ENCODE data around the gene CBX4. TPM values are rescaled to one million over a fixed set of nuclear protein-coding genes. Genes with fewer than 3 reads are reported as not detected.

CBX4 gene
- total and polyA plus RNA-seq, 3 donors from 2014 or later: 11.5 to 35.9 (median 23.5) TPM

- DNase-seq: peak; percentile 59
- Histone ChIP-seq H3K4me3 (no peak overlapping the region), H3K36me3 (ENCODE audit: low read depth, missing control alignments) (no peaks in the 10 kb centered on the region), H3K27ac (peak overlapping the region; percentile 40 to 78), H3K27me3 (peaks cover 4% of the 10 kb centered on the region), H3K9me3 (no peaks in the 10 kb centered on the region), H3K4me1 (peaks cover 19% of the 10 kb centered on the region)
- 3 to 7% methylated on average over 7 of the region's 7 CpGs for WGBS, 2 donors
- TF ChIP-seq POLR2A (IDR thresholded peaks at IDR 0.05): no peak
- TF ChIP-seq CTCF (IDR thresholded peaks at IDR 0.05): no peak
- intact Hi-C loops (cut with DNase I; ENCODE audit: low total_unique reads): no loop called here
Observed at GRCh38 chr17:79845601-79845949, 6.3 kb upstream of the CBX4 start.

- intact Hi-C loops (cut with DNase I; ENCODE audit: low total_unique reads): loop anchor here (5.0 kb wide), 1 partner anchor 48 kb away; the partner anchor contains the start of gene CBX8
Observed at GRCh38 chr17:79844869-79845600, 5.8 kb upstream of the CBX4 start.

DNA sequence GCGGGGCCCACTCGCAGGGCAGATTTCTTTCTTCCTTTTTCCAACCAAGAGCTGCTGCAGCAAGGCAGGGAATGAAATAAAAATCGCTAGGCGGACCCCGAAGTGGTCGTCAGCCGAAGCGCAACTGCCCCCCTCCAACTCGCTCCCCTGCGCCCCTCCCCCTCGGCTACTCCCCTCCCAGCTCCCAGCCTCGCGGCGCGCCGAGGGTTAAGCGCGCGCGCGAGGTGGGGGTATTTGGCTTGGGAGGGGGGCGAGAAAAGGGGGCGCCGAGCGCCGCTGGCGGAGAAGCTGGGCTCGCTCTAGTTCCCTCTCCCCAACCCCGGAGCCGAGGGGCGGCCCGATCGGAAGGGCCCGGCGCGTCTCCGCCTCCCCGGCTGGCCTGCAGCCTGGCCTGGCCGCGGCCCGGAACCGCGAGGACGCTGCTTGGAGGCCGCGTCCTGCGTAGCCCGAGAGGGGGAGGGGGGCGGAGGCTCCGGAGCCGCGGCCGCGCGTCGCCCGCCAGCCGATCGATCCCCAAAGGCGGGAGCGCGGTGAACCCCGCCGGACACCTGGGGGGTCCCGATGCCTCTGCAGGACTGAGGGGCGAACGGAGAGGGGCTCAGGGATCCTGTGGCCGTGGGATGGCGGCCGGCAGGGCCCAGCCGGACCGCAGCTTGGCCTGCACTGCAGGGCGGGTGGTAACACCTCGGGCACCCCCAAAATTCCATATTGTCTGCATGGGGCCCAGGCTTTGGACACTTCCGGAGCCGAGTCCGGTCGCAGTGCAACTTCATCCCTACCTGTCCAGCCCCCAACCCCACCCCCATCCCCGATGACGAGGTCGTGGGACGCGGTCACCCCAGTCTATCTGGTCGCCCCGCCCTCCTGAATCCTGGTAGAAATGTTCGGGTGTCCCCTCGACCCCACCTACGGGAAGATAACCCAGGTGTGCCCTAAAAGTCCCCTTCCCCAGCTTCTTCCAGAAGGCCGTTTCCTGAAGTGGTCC is 4.9 kb upstream of the CBX4 start:
- peak; percentile 65 for DNase-seq
- no peaks in the 10 kb centered on the region for H3K36me3 ChIP-seq (ENCODE audit: low read depth, missing control alignments)
- intact Hi-C loops (cut with DNase I; ENCODE audit: low total_unique reads): loop anchor here (5.0 kb wide), 1 partner anchor 47 kb away; the partner anchor contains the start of gene CBX8
- peak overlapping the region; percentile 56 to 60 for H3K4me3 ChIP-seq
- H3K27ac ChIP-seq: peak overlapping the region; percentile 40 to 78
- H3K9me3 ChIP-seq: no peaks in the 10 kb centered on the region
- peaks cover 26% of the 10 kb centered on the region for H3K4me1 ChIP-seq
- WGBS, 2 donors: 1% methylated on average over 30 to 88 of the region's 89 CpGs
- peaks cover 4% of the 10 kb centered on the region for H3K27me3 ChIP-seq
- no peak for TF ChIP-seq CTCF (IDR thresholded peaks at IDR 0.05)
- no peak for TF ChIP-seq POLR2A (IDR thresholded peaks at IDR 0.05)

More at GRCh38 chr17:79844869-79845600, 5.8 kb upstream of the CBX4 start:
- Histone ChIP-seq H3K9me3 (no peaks in the 10 kb centered on the region), H3K27ac (peak overlapping the region; percentile 40 to 78), H3K4me1 (peaks cover 23% of the 10 kb centered on the region), H3K27me3 (peaks cover 4% of the 10 kb centered on the region), H3K4me3 (peak overlapping the region; percentile 56 to 60), H3K36me3 (ENCODE audit: low read depth, missing control alignments) (no peaks in the 10 kb centered on the region)
- DNase-seq: no peak
- 0 to 1% methylated on average over 26 to 38 of the region's 38 CpGs for WGBS, 2 donors
- TF ChIP-seq CTCF (IDR thresholded peaks at IDR 0.05) (peak in 2 of 3 experiments; percentile 62 to 65), POLR2A (IDR thresholded peaks at IDR 0.05) (no peak)

DNA sequence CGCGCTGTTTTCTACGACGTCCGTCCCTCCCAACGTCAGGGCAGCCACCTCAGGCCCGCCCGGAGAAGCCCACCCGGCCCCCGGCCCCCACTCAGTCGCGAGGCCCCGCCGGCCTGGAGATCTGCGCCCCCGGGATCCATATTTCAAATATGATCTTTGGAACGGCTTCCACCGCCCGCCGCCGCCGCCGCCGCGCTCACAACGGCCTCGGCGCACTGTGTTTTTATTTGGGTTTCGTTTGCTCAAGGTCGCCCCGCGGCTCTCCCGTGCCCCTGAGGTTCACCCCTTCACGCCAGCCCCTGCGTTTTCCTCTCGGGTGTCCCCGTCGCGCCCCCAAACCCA is 4.2 kb upstream of the CBX4 start:
- H3K27me3 ChIP-seq: peaks cover 4% of the 10 kb centered on the region
- TF ChIP-seq CTCF (IDR thresholded peaks at IDR 0.05) (no peak), POLR2A (IDR thresholded peaks at IDR 0.05) (no peak)
- no peaks in the 10 kb centered on the region for H3K9me3 ChIP-seq
- intact Hi-C loops (cut with DNase I; ENCODE audit: low total_unique reads): loop anchor here (5.0 kb wide), 1 partner anchor 46 kb away; the partner anchor contains the start of gene CBX8
- WGBS, 2 donors: 1 to 2% methylated on average over 25 to 31 of the region's 39 CpGs
- no peak for DNase-seq
- no peaks in the 10 kb centered on the region for H3K36me3 ChIP-seq (ENCODE audit: low read depth, missing control alignments)
- H3K4me1 ChIP-seq: peaks cover 26% of the 10 kb centered on the region
- peak overlapping the region; percentile 40 to 78 for H3K27ac ChIP-seq
- H3K4me3 ChIP-seq: peak overlapping the region; percentile 56 to 60
